Measurements from ENCODE around the gene PTBP1.

DNA sequence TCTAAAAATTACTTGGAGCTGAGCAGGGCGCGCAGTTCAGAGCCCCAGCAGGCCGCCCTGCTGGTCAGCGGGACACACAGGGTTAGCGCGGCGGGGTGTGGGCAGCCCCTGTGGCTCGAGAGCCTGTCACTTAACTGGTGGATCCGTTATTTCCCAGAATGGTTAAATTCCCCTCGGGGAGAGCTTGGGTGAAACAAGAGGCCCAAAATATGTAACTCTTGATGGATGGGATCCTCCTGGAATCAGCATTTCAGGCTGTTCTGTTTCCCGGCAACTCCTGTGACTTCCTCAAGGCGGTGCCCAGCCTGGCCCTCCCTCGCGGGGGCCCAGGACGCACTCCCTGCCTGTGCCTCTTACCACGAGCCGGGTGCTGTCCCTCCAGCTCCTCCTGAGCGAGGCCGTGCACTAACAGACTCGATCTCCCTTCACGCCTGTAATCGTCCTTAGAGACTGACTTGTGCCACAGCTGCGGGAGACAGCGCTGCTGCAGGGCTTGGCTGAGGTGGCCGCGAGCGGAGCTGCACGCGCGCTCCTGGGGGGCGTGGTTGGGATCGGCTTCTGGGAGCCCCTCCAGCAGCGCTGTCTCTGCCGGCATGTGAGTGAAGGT lies 9.7 kb downstream of the PTBP1 start:
- TF ChIP-seq EZH2 (IDR thresholded peaks at IDR 0.05; ENCODE audit: low read length, missing control alignments) (no peak), CTCF (conservative IDR thresholded peaks at IDR 0.05 in 1 of 2, IDR thresholded peaks at IDR 0.05 in 1 of 2; ENCODE audit: low read depth in 1 of 2, low read length in 2 of 2) (no peak)

Measured in fibroblast of lung (primary cell).